HEK293T (cell line): Measurements from ENCODE around the gene SERPINE1.

Experiments used
- CTCF ChIA-PET: fragments of 350-600 bp; formaldehyde crosslinking; extraction: SDS; loops from one replicate; lab custom pipeline; 2021; ENCODE audit warnings: antibody characterized with exemption, inconsistent platforms; lab: Yijun Ruan, JAX
- POLR2A ChIA-PET: fragments of 350-600 bp; formaldehyde crosslinking; extraction: SDS; loops from one replicate; lab custom pipeline; 2020; ENCODE audit warnings: antibody characterized with exemption, inconsistent platforms; lab: Yijun Ruan, JAX
- DNase-seq: peaks from one replicate; pipeline ENCODE4 v3.0.0; 2012; ENCODE audit warnings: mixed read lengths; ENCODE audit errors: extremely low spot score
- ARNT ChIP-seq: fragments of 450-650 bp; IDR thresholded peaks from 2 replicates; pipeline ENCODE4 v1.6.1; 2017; ENCODE audit warnings: mild to moderate bottlenecking
- BHLHE40 ChIP-seq: fragments of 450-650 bp; IDR thresholded peaks from 2 replicates; pipeline ENCODE4 v1.6.1; 2016; ENCODE audit warnings: mild to moderate bottlenecking, moderate library complexity, borderline replicate concordance
- CTBP1 ChIP-seq: fragments of 450-650 bp; IDR thresholded peaks from 2 replicates; pipeline ENCODE4 v1.6.1; 2016; ENCODE audit warnings: borderline replicate concordance
- ELF4 ChIP-seq: fragments of 450-650 bp; IDR thresholded peaks from 2 replicates; pipeline ENCODE4 v1.6.1; 2017; ENCODE audit warnings: antibody characterized with exemption
- FOXA1 ChIP-seq: fragments of 450-650 bp; IDR thresholded peaks from 2 replicates; pipeline ENCODE4 v1.6.1; 2016; ENCODE audit warnings: mild to moderate bottlenecking
- FOXK2 ChIP-seq: fragments of 450-650 bp; IDR thresholded peaks from 2 replicates; pipeline ENCODE4 v1.6.1; 2016; ENCODE audit warnings: mild to moderate bottlenecking
- FOXM1 ChIP-seq: fragments of 450-650 bp; IDR thresholded peaks from 2 replicates; pipeline ENCODE4 v1.6.1; 2017; ENCODE audit warnings: mild to moderate bottlenecking, borderline replicate concordance
- HDGF ChIP-seq: fragments of 450-650 bp; IDR thresholded peaks from 2 replicates; pipeline ENCODE4 v1.6.1; 2017; ENCODE audit warnings: antibody characterized with exemption, borderline replicate concordance
- L3MBTL2 ChIP-seq: fragments of 450-650 bp; conservative IDR thresholded peaks from 2 replicates; pipeline ENCODE4 v1.6.1; 2016; ENCODE audit warnings: mild to moderate bottlenecking
- LEF1 ChIP-seq: fragments of 450-650 bp; IDR thresholded peaks from 2 replicates; pipeline ENCODE4 v1.6.1; 2017; ENCODE audit warnings: mild to moderate bottlenecking, borderline replicate concordance
- NFRKB ChIP-seq: fragments of 450-650 bp; IDR thresholded peaks from 2 replicates; pipeline ENCODE4 v1.6.1; 2016; ENCODE audit warnings: mild to moderate bottlenecking, moderate library complexity
- PKNOX1 ChIP-seq: fragments of 450-650 bp; IDR thresholded peaks from 2 replicates; pipeline ENCODE4 v1.6.1; 2016
- SP1 ChIP-seq: fragments of 450-650 bp; IDR thresholded peaks from 2 replicates; pipeline ENCODE4 v1.6.1; 2017
- SUZ12 ChIP-seq: fragments of 450-650 bp; IDR thresholded peaks from 2 replicates; pipeline ENCODE4 v1.6.1; 2016; ENCODE audit warnings: mild to moderate bottlenecking
- TARDBP ChIP-seq: fragments of 450-650 bp; IDR thresholded peaks from 2 replicates; pipeline ENCODE4 v1.6.1; 2016
- ZNF384 ChIP-seq: fragments of 450-650 bp; IDR thresholded peaks from 2 replicates; pipeline ENCODE4 v1.6.1; 2016

Gene SERPINE1

GRCh38 chr7:101151908-101152651, 25.2 kb downstream of the SERPINE1 start:
- ChIA-PET CTCF (interaction anchor here (1.8 kb wide), 1 partner anchor 8 kb away, joined by 11 read pairs; no protein-coding TSS in a partner anchor), POLR2A (no interaction called here)
- DNase-seq, result no peak
- no peak for TF ChIP-seq FOXK2
- TF ChIP-seq TARDBP, result no peak
- no peak for TF ChIP-seq SUZ12
- TF ChIP-seq LEF1, result no peak

DNA sequence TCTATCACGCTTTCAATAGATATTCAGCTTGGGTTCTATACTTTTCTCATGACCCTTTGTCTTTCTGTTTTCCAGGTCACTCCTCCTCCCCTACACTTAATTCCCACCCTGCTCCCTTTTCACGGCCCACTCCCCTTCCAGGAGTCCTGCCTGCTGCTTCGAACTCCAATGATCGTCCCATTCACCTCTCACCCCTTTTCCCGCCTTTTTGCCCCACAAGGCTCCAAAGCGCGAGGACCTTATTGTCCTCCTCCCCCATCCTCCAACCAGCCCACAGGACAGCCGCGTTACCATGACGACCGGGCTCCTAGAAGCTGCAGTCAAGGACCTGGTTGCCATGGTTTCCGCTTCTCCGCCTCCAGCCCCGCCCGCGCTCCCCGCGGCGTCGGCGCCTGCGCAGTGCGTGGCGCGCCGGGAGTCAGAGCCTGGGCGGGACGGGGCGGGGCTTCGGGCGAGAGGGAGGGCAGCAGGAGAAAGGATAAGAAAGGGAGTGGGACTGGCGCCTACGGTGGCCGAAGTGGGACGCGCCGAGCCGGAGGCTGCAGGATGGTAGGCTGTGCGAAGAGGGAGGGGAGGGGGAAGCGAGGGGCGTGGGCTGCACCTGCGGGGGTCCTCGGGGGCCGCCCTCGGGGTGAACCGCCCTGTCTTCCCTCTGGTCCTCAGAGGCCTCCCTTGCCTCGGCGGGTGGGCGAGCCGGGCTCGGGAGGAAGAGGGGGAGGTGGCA, 27.2 kb downstream of the SERPINE1 start, which contains the start of gene AP1S1:
TSS of gene AP1S1 (plus strand) at position 508 of the 724 bp plus-strand sequence. CDS start at position 547, 39 bp downstream.
- CTCF ChIA-PET, result no interaction called here
- no peak for TF ChIP-seq FOXA1
- no peak for TF ChIP-seq NFRKB
- no peak for TF ChIP-seq FOXM1
- peak; percentile 99 for TF ChIP-seq L3MBTL2
- peak; percentile 98 for DNase-seq
- POLR2A ChIA-PET, result no interaction called here

DNA sequence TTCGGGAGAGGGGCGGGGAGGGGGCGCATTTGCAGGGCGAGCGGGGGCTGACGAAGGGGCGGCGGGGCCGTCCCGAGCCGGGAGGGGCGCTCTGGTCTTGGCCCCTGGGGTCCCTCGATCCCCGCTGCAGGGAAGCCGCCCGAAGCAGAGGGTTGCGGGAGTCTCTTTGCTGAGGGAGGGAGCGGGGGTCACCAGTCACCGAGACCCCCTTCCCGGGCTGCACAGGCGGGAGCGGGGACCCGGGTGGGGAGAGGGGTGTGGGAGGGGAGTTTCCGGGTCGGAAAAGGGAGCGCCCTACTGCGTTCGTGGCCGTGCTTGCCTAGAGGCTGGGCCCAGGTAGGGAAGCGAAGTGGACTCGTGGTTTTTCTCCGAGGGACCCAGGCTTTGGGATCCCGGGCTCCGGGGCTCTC, 27.8 kb downstream of the SERPINE1 start:
- no peak for DNase-seq
- ChIA-PET POLR2A (interaction anchor here (0.7 kb wide), 1 partner anchor 64 kb away, joined by 5 read pairs; no protein-coding TSS in a partner anchor), CTCF (no interaction called here)
- TF ChIP-seq LEF1, result no peak
- no peak for TF ChIP-seq FOXK2
- no peak for TF ChIP-seq L3MBTL2
- no peak for TF ChIP-seq ELF4
- TF ChIP-seq CTBP1, result no peak
- TF ChIP-seq NFRKB, result no peak
- TF ChIP-seq FOXA1, result no peak
- no peak for TF ChIP-seq SP1
- TF ChIP-seq SUZ12, result no peak
- no peak for TF ChIP-seq FOXM1
- no peak for TF ChIP-seq HDGF
- no peak for TF ChIP-seq BHLHE40

DNA sequence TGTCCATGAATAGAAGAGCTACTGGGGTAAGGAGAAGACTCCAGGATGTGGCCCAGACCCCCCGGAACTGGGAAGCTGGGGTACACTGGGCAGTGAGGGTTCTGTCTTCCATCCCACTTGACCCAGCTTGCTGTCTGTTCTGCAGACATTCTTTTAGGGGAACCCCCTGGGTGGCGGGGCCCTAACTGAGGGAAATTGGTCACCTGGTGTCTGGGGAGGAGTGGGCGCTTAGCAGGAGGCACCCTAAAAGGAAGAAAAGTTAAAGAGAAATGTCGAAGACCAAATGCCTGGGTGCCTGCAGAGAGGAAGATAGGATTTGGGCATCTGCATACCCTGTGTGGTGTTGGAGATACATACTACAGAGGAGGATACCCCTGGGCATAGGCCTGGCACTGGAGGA, 28.4 kb downstream of the SERPINE1 start:
- TF ChIP-seq L3MBTL2 (no peak), ELF4 (no peak), FOXM1 (no peak), LEF1 (no peak), ARNT (no peak), NFRKB (no peak), SUZ12 (no peak), CTBP1 (no peak), BHLHE40 (no peak), SP1 (no peak), TARDBP (no peak), ZNF384 (no peak)
- ChIA-PET POLR2A (interaction anchor here (0.7 kb wide), 1 partner anchor 65 kb away, joined by 5 read pairs; no protein-coding TSS in a partner anchor), CTCF (interaction anchor here (3.0 kb wide), 1 partner anchor 11 kb away, joined by 21 read pairs; no protein-coding TSS in a partner anchor)
- DNase-seq, result no peak

GRCh38 chr7:101156277-101156676, 29.4 kb downstream of the SERPINE1 start:
- POLR2A ChIA-PET, result no interaction called here
- CTCF ChIA-PET, result interaction anchor here (0.6 to 3.0 kb wide), 4 partner anchors 8 to 36 kb away, joined by 3 to 21 read pairs (median 5); no protein-coding TSS in a partner anchor
- no peak for TF ChIP-seq SP1
- no peak for TF ChIP-seq PKNOX1
- no peak for TF ChIP-seq ARNT
- TF ChIP-seq CTBP1, result no peak
- TF ChIP-seq FOXA1, result no peak
- TF ChIP-seq L3MBTL2, result no peak
- TF ChIP-seq TARDBP, result no peak
- no peak for TF ChIP-seq ZNF384
- no peak for TF ChIP-seq HDGF
- no peak for TF ChIP-seq FOXM1
- TF ChIP-seq NFRKB, result no peak
- no peak for TF ChIP-seq SUZ12
- TF ChIP-seq FOXK2, result no peak
- TF ChIP-seq LEF1, result no peak
- no peak for TF ChIP-seq ELF4
- TF ChIP-seq BHLHE40, result no peak
- no peak for DNase-seq

DNA sequence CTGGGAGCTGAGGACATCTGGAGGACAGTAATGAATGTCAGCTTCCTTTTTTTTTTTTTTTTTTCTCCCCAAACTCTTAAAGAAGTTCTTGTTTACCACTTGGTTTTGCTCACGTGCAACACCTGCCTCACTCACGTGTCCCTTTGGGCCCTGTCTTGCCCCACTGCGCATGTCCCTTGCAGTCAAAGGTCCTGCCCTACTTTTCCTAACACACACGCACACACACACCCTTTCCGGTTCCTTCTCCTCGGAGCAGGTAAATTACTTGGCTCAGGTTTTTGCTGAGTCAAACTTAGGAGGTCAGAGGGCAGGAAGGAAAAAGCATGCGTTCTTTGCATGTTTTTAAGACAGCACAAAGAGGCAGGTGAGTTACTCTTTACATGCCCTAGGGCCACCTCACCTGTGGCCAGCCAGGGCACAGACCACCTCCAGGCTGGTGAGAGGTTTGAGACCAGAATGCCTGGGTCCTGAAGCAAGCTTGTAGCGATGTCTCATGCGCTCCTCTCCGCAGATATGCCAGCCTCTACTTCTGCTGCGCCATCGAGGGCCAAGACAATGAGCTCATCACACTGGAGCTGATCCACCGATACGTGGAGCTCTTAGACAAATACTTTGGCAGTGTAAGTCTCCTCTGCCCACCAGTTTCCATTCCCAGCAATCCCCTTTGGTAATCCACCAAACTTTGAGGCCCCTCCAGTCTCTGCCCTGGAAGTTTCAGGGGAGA, 30.1 kb downstream of the SERPINE1 start:
- ChIA-PET CTCF (interaction anchor here (0.6 to 3.0 kb wide), 5 partner anchors 9 to 36 kb away, joined by 3 to 21 read pairs (median 5); no protein-coding TSS in a partner anchor), POLR2A (no interaction called here)
- no peak for DNase-seq
- no peak for TF ChIP-seq TARDBP
- no peak for TF ChIP-seq LEF1
- no peak for TF ChIP-seq NFRKB
